Effector CD8-positive, alpha-beta T cell (primary cell): ENCODE data around the gene MICU1.
"Not testable (repeated sequence)": the region's sequence is repeated elsewhere in the genome, so short reads cannot be mapped to it uniquely, and the experiment has no call there.

Experiments used
- DNase-seq: peaks from one replicate; lab custom pipeline; 2025; lab: John Stamatoyannopoulos, UW

MICU1 gene

GRCh38 chr10:72561745-72562166, 64.1 kb downstream of the MICU1 start:
- no peak for DNase-seq

- DNase-seq = no peak
Observed at GRCh38 chr10:72557362-72557761, 68.5 kb downstream of the MICU1 start.

- no peak for DNase-seq
Observed at GRCh38 chr10:72552857-72553256, 73.0 kb downstream of the MICU1 start.

- no peak for DNase-seq
Observed at GRCh38 chr10:72550239-72550638, 75.6 kb downstream of the MICU1 start.

- no peak for DNase-seq
Observed at GRCh38 chr10:72545546-72545945, 80.3 kb downstream of the MICU1 start.

- not testable (repeated sequence) for DNase-seq
Observed at GRCh38 chr10:72543855-72544254, 82.0 kb downstream of the MICU1 start.

GRCh38 chr10:72542396-72542815, 83.5 kb downstream of the MICU1 start:
- no peak for DNase-seq

GRCh38 chr10:72541337-72541736, 84.5 kb downstream of the MICU1 start:
- DNase-seq = no peak

- no peak for DNase-seq
Observed at GRCh38 chr10:72540193-72540807, 85.6 kb downstream of the MICU1 start.

GRCh38 chr10:72539137-72539536, 86.7 kb downstream of the MICU1 start:
- DNase-seq = no peak

GRCh38 chr10:72525689-72526088, 100.2 kb downstream of the MICU1 start:
- DNase-seq = no peak

- DNase-seq = no peak
Observed at GRCh38 chr10:72525277-72525676, 100.6 kb downstream of the MICU1 start.

- no peak for DNase-seq
Observed at GRCh38 chr10:72524489-72524888, 101.4 kb downstream of the MICU1 start.

GRCh38 chr10:72523932-72524396, 101.9 kb downstream of the MICU1 start:
- DNase-seq = no peak

GRCh38 chr10:72523062-72523461, 102.8 kb downstream of the MICU1 start:
- no peak for DNase-seq

GRCh38 chr10:72517244-72517643, 108.6 kb downstream of the MICU1 start:
- no peak for DNase-seq

- DNase-seq = no peak
Observed at GRCh38 chr10:72515455-72515854, 110.4 kb downstream of the MICU1 start.

GRCh38 chr10:72513910-72514309, 112.0 kb downstream of the MICU1 start:
- no peak for DNase-seq

- no peak for DNase-seq
Observed at GRCh38 chr10:72511459-72511858, 114.4 kb downstream of the MICU1 start.

- no peak for DNase-seq
Observed at GRCh38 chr10:72509941-72510340, 115.9 kb downstream of the MICU1 start.

GRCh38 chr10:72509206-72509799, 116.6 kb downstream of the MICU1 start:
- DNase-seq = no peak

GRCh38 chr10:72508033-72508432, 117.8 kb downstream of the MICU1 start:
- no peak for DNase-seq

- DNase-seq = no peak
Observed at GRCh38 chr10:72506474-72506873, 119.4 kb downstream of the MICU1 start.

- DNase-seq = no peak
Observed at GRCh38 chr10:72505435-72505834, 120.4 kb downstream of the MICU1 start.
